Measurements from ENCODE around the gene ALDH3B1.

The ALDH3B1 gene

DNA sequence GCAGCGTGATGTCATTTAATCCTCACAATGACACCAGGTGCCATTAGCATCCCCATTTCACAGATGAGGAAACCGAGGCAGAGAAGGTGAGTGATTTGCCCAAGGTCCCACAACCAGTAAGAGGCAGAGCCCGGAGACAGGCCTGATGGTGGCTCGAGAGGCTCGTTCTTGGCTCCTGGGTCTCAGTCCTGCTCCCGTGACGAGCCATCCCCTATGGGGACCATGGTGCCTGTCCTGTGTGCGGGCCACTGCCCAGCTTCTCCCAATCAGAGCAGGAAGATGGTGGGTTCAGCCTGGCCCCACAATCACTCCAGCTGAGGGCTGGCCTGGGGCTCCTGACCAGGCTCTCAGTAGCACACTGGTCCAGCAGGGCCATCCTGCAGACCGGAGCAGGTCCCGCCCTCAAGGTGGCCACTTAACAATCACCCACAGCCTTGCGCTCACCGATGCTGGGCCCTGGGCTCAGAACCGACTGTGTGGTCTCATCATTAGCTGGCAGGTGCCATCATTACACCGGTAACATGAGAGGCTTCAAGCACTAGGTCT is 3.6 kb downstream of the ALDH3B1 start:
- no peak for DNase-seq

DNA sequence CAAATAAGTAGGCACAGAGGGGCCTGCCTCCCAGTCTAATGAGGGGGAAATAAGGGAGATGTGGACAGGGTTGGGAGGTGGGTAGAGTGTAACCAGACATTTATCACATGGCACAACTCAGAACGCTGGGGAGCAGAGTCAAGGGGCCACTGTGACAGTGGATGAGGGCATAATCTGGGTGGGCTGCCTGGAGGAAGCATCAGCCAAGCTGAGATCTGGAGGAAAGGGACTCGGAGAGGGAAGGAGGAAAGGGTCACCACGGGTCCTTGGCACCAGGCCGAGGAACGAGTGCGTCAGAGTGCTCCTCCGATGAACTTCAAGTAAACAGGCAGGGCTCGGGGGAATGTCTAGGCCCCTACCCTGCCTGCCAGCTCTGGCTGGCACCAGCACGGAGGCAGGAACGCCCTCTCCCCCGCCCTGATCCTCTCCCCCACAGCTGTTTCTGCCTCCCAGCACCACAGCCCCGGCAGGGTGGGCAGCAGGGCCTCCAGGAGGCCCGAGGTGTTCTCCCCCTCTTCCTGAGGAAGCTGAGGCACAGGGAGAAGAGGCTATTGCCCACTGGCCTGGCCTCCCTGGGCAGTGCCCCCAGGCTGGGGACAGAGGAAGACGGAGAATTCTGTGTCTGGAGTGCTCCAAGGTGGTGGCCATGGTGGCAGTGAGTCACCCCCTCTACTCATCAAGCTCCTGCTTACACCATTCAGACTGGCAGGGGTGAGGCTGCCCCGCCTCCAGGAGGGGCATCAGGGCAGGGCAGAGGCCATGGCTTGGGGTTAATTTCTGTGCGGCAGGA is 4.2 kb downstream of the ALDH3B1 start:
- DNase-seq = peak; percentile 60

DNA sequence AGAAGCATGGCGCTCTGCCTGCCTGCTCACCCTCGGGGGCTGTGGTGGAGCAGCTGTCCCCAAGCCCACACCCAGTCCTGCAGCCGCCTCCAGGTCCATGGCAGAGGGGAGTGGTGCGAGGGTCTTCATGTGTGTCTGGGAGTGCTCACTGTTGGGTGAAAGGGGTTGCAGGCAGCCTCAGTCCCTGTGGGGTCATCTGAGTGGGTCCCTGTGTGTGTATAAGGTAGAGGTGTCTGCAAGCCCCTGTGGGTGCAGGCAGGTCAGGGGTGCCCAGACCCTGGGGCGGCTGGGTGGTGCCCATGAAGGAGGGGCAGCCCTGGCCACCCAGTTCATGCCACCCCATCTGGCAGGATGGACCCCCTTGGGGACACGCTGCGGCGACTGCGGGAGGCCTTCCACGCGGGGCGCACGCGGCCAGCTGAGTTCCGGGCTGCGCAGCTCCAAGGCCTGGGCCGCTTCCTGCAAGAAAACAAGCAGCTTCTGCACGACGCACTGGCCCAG is 4.9 kb downstream of the ALDH3B1 start:
- no peak for DNase-seq

DNA sequence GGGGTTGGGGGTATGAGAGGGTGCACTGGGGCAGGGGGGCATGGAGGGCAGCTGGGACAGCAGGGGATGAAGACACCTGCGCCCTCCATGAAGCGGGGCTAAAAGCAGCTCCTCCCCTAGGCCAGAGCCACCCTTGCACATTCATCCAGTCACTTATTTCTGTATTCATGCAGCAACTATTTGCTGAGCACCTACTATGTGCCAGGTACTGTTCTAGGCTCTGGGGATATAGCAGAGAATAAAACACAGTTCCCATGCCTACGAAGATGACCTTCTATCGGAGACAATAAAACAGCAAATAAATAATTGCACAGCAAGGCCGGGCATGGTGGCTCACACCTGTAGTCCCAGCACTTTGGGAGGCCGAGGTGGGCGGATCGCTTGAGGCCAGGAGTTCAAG is 5.3 kb downstream of the ALDH3B1 start:
- no peak for DNase-seq

DNA sequence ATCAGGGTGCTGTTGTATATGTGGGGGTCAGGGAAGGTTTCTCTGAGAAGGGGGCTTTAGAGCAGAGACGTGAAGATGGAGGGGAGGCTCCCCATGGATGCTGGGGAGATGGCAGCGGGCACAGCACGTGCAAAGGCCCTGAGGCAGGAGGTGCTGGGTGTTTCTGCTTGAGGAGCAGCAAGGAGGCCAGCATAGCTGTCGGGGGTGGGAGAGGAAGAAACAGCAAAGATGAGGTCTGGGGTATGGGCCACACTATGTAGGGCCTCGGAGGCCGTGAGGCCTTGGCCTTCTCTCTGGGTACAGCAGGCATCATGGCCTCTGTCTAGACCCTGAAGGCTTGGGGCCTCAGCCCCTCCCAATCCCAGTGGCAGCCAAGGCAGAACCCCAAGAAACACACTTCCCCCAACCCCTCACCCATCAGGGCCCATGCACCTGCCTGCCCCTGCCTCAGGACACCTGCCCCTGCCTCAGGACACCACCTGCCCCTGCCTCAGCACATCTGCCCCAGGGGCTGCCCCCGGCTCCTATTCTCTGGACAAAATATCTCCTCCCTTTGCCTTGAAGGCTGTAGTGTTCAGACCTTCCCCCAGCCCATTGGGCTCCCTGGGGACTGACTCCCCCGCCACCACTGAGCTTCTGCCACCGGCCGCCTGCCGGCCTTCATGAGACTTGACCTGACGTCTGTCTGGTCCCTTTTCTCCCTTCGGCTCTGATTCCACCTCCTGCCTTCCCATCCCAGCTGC is 6.2 kb downstream of the ALDH3B1 start:
- DNase-seq = no peak

DNA sequence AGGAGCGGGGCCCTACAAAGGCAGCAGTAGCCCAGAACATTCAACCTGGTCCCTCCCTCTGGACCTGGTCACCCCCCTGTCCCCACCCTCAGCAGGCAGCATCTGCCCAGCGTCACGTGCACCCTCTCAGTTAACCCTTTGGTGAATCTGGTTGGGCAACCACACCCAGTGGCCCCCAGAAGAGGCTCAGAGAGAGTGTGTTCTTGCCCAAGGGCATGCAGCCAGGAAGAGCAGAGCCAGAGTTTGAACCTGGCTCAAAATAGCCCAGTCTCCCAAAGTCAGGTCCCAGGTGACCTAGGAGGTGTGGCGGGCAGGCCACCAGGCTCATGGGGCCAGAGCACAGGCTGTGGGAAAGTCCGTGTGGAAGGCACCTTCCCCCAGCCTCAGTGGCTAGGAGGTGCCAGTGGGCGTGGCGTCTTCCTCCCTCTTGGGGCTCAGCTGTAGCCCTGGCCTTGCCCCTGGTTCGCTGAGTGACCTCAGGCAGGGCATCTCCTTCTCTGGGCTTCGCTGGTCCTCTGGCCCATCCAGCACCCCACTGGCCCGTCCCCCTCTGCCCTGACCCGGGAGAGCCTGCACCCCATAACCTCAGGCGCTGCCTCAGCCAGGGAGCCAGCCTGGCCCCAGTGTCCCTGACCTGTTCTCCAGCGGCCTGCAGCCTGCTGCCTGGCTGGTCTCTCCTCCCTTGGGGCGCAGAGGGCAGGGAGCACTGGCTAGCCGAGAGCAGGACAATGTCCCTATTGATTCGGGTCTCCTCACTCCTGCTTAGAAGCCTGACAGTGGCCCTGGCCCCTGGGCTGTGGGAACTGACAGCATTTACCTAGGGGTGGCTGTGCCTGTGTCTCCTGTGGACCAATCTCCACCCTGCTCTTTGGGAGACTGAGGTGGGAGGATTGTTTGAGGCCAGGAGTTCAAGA is 7.0 kb downstream of the ALDH3B1 start:
- no peak for DNase-seq

DNA sequence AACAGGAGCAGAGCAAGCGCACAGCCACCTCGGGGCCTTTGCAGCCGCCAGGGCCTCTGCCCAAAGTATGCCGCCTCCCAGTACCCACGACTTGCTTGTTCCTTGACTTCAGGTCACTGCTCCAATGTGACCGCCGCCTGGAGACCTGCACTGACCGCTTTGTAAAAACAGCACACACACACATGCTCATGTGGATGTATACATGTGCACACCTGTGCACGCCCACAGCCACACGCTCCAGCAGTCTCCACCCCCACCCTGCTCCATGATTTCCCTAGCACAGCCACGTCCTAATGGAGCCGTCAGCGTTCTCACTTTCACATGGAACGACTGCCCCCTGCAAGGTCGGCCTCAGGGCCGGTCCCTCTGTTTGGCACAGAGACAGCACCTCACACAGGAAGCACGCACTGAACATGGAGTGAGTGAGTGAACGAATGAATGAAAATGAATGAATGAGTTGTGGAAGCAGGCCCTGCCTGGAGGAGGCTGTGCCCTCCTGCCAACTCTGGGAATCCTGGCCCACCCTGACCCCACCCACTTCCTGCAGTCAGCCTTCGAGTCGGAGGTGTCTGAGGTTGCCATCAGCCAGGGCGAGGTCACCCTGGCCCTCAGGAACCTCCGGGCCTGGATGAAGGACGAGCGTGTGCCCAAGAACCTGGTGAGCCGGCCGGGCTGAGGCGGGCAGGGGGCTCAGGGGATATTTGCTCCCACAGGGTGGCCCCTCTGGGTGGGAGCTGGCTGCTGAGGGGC is 8.0 kb downstream of the ALDH3B1 start:
- no peak for DNase-seq

DNA sequence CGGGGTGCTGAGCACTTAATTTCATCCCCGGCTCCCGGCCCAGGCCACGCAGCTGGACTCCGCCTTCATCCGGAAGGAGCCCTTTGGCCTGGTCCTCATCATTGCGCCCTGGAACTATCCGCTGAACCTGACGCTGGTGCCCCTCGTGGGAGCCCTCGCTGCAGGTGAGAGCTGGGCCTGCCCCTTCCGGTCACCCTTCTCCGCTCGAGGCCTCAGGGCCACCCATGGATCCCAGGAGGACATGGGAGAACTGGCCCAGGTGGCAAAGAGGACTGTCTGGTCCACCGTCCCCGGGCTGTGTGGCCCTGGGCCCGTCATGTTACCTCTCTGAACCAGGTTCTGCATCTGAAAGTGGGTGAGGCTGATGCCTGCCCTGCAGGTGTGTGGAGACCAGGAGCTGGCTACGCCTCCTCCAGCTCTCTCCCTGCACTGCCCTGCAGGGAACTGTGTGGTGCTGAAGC is 8.6 kb downstream of the ALDH3B1 start:
- no peak for DNase-seq

DNA sequence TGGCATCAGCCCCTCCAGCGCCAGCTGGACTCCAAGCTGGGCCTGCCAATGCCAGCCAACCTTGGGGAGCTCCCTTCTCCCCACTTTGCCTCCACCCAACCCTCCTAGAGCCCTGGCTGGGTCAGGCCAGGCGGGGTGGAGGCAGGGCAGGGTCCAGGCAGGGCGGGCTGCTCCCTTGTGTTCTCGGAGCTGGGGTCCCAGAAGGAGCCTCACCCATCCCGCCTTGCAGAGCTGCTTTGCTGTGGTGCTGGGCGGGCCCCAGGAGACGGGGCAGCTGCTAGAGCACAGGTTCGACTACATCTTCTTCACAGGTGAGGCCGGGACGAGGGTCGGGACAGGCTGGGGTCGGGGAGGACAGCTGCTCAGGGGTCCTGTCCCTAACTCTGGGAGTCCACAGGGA is 9.4 kb downstream of the ALDH3B1 start:
- DNase-seq = no peak

DNA sequence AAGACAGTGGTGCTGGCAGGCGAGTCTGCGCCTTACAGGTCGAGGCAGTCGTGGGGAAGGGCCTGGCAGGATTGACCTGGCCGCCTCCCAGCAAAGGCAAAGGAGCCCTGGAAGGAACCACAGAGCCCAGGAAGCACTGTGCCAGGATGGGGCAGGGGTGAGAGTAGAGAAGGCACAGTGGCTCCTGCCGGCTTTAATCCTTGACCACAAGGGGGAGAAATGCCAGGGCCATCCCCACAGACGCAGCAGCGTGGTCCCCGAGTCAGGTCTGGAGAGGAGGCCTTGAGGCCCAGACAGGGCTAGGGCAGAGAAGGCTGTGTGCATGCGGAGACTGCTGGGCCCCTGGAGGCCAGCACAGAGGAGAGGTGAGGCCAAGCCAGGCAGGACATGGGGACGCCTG is 10.4 kb downstream of the ALDH3B1 start:
- peak; percentile 46 for DNase-seq

DNA sequence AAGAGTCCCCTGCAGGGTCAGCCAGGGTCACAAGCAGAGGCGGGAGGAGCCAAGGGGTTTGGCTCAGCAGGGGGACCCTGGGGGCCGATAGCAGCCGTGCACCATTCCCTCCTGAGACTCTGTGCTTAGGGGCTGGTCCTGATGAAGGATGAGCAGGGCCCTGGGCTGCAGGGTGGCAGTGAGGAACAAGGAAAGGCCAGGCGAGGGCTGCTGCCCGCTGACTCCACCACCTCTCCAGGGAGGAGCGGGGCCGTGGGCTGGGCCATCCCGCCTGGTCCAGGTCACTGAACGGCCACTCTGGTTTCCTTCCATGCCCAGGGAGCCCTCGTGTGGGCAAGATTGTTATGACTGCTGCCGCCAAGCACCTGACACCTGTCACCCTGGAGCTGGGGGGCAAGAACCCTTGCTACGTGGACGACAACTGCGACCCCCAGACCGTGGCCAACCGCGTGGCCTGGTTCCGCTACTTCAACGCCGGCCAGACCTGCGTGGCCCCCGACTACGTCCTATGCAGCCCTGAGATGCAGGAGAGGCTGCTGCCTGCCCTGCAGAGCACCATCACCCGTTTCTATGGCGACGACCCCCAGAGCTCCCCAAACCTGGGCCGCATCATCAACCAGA is 11.2 kb downstream of the ALDH3B1 start:
- DNase-seq = no peak

DNA sequence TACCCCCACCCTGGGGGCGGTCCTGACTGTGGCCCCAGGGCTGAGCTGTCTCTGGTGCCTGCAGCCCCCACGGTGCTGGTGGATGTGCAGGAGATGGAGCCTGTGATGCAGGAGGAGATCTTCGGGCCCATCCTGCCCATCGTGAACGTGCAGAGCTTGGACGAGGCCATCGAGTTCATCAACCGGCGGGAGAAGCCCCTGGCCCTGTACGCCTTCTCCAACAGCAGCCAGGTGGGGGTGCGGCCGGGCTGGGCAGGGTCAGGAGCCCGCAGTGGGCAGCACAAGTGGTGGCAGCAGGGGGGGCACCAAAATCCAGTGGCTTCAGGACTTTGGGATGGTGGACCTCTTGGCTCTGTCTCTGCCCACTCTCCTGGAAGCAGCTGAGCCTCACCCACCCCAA is 12.4 kb downstream of the ALDH3B1 start:
- no peak for DNase-seq

DNA sequence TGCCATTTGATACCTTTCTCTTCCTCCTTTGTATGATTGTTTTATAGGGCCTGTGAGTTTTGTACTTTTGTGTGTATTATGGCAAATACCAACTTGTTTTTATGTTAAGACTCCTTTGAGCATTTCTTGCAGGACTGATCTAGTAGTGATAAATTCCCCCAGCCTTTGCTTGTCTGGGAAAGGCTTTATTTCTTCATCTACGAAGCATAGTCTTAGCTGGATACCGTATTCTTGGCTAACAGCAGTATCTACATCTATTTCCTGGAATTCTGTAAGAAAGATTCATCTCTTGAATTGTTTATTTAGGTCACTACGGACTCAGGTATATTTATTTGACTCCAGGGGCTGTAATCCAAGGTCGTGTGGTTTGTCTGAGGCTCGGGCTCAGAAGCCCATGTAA is 14.4 kb downstream of the ALDH3B1 start:
- no peak for DNase-seq

DNA sequence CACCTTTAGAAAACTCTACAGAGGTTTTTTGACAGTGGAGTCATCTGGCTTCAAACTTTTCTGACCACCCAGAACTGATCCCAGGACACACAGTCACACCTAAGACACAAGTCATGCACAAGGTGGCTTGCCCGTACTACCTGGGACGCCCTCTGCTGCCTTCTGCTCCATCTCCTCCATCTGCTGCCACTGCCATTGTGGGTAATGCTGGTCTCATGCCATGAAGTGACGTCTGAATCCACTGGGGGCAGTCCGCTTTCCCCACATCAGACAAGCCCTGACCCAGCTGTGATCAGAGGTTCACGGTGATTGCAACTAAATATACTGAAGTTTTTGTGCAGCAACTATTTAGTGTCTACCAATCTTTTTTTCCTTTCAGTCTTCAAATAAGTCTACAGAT is 14.9 kb downstream of the ALDH3B1 start:
- DNase-seq = no peak

DNA sequence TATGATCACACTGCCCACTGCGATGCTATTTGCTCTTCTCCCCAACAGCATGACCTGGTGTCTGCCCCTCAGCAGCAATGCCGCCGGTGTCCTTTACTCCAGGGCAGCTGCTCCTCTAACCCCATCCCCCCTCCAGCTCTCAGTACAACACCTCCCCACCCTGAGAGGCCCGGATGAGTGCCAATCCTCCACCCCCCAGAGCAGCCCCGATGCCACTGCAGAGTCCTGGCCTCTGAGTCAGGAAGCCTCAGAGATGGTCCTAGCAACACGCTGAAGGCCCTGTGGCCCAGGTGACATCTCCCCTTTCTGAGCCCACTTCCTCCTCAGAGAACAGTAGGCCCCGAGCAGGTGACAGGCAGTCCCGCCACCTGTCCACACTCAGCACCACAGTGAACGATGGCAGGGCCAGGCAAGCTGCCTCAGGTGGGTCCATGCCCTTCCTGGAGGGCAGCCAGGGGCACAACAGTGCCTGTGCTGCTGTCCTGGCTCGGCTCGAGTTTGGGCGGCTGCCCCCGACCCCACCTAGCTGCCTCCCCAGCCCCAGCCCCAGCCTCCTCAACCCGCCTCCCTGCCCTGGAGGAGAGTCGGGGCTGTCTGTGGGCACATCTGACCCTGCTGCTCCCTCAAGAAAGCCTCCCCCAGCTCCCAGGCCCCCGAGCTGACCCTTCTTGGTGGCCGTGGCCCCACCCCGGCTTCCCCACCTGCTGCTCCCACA is 16.4 kb downstream of the ALDH3B1 start:
- no peak for DNase-seq

DNA sequence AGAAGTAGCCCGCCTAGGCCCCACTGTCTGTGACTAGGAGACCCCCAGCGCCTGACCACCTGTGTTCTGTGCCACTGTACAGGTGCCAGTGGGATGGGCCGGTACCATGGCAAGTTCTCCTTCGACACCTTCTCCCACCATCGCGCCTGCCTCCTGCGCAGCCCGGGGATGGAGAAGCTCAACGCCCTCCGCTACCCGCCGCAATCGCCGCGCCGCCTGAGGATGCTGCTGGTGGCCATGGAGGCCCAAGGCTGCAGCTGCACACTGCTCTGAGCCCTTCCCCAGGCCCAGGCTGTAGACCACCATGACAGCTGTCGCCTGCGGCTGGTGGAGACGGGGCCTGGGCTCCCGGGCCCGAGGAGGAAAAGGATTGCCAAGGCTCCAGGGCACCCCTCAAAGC is 17.5 kb downstream of the ALDH3B1 start:
- DNase-seq = no peak

DNA sequence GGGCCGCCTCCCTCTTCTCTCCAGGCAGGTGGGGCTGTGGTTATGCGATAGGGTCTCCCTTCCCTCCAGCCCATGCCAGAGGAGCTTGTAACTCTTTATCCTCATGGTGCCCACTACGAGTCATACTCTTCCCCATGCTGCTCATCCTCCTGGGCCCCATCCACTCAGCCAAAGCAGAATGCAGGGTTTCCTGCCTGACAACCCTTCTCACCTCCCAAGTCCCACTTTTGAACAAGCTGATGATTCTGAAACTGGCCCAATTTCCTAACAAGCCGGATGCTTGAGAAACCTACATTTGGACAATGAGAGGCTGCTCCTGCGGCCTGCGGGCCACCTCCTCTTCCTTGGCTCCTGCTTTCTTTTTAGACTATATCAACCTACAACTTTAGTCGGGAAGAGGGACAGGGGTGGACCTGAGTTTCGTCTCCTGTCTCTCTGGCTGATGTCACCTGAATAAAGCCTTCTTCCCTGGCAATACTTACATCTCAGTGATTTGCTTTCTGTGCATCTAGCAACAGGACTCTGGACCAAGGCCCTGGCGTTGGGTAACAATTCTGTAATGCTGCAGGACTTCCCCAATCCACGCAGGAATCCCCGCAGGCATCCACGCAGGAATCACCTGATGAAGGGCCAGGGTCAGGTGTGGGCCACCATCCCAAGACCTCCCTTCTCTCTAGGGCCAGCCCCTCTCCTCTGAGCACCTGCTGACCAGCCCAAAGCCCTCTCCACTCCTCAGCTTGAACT is 18.8 kb downstream of the ALDH3B1 start:
- peak; percentile 54 for DNase-seq

DNA sequence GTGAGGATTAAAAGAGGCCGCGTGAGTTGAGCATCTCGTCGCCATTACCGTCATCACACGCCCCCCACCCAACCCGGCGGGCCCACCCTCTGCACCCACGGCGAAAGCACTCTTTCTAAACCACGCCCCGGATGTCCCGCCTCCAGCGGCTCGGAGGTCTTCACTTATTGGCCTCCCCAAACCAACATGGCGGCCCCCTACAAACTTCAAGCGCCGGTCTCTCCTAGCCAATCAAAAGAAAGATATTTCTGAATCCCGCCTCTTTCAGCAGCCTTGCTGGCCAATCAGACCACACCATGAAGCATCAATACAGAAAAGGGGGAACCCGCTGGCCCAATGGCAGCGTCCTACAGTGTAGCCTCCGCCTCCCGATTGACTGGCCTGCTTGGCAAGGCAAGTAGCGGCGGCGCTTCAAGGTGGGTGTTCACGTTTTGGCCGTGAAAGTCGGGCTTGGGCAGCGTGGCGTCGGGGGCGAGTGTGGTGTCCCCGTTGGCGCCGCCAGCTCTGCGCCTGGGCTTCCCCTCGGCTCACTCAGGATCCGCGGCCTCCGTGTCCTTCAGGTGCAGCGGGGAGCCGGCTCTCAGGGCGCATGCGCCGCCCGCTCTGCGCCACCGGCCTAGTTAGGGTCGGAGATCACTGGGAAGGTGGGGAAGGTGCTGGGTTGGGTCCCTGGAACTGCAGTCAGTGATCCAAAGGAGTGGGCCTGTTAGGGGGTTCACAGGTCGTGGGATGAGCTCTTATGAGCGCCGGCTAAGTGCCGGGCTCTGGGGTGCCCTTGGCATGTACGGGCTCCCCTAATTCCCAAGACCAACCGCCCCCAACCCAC is 20.4 kb downstream of the ALDH3B1 start, which contains the start of gene NDUFS8:
Gene NDUFS8 (plus strand): TSS at position 364 of the 826 bp plus-strand sequence. CDS start 1,471 bp downstream, outside the sequence.
- DNase-seq = peak; percentile 99

DNA sequence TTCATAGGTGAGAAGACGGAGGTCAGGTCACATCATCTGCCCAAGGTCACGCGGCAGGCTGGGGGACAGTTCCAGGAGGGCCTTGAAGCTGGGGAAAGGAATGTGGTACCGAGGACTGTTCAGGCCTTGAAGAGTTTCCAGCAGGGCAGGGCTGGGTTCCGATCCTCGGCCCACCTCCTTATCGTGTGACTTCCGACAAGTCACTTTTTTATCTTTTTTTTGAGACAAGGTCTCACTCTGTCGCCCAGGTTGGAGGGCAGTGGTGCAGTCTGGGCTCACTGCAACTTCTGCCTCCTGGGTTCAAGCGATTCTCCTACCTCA is 21.0 kb downstream of the ALDH3B1 start:
- DNase-seq = no peak
